ENCODE results near the gene TEAD1. TPM values are rescaled to one million over a fixed set of nuclear protein-coding genes. Genes with fewer than 3 reads are reported as not detected.

TEAD1 gene
- total RNA-seq, 8 experiments from 2014 or later: 18.0 to 125 (median 40.2) TPM

GRCh38 chr11:12941671-12942070, 267.4 kb downstream of the TEAD1 start:
- whole genome bisulfite sequencing, 10 experiments: 92 to 100% (median 97%) methylated on average over 2 to 4 of the region's 4 CpGs; no CpG with 5 or more reads in 1 of the 10 experiments
- in situ Hi-C loops (cut with MboI; ENCODE audit: low pct_unique_long_range_greater_than_20kb in 2 of 9, low sequenced_read_pairs in 9 of 9, unreplicated experiment in 9 of 9): no loop called here
- H3K27ac ChIP-seq: no peak overlapping the region
- H3K4me1 ChIP-seq (replicated peaks in 1 of 2): no peaks in the 10 kb centered on the region
- no peak for ATAC-seq (replicated peaks in 6 of 8)
- H3K4me3 ChIP-seq: no peak overlapping the region

DNA sequence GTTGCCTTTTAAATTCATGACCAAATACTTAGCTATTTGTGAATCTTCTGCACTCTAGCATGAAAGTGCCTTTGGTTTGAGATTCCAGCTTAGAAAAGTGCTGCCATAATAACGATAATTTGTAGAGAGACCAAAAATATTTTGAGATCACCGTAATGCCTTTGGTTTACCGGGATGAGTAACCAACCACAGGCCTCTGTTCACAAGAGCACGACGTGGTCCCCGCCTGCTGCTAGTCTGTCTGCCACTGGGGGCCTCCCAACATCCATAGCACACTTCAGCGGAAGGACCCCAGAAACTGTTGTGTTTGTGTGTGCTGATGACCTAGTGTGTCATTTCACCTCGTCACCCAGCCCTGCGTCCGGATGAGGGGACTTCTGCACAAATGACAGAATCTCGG, 267.9 kb downstream of the TEAD1 start:
- H3K4me3 ChIP-seq: no peak overlapping the region
- in situ Hi-C loops (cut with MboI; ENCODE audit: low pct_unique_long_range_greater_than_20kb in 2 of 9, low sequenced_read_pairs in 9 of 9, unreplicated experiment in 9 of 9): no loop called here
- H3K4me1 ChIP-seq (replicated peaks in 1 of 2): no peaks in the 10 kb centered on the region
- ATAC-seq (replicated peaks in 6 of 8): no peak
- WGBS, 10 experiments: 90 to 100% (median 98%) methylated on average over 1 to 11 of the region's 11 CpGs; no CpG with 5 or more reads in 2 of the 10 experiments
- no peak overlapping the region for H3K27ac ChIP-seq

- H3K27ac ChIP-seq: no peak overlapping the region
- in situ Hi-C loops (cut with MboI; ENCODE audit: low pct_unique_long_range_greater_than_20kb in 2 of 9, low sequenced_read_pairs in 9 of 9, unreplicated experiment in 9 of 9): no loop called here
- 60 to 100% (median 92%) methylated on average over 1 to 5 of the region's 5 CpGs for WGBS, 10 experiments
- H3K4me1 ChIP-seq (replicated peaks in 1 of 2): no peaks in the 10 kb centered on the region
- H3K4me3 ChIP-seq: no peak overlapping the region
- ATAC-seq (replicated peaks in 6 of 8): no peak
Measured at GRCh38 chr11:12943311-12943710, 269.1 kb downstream of the TEAD1 start.

- 86 to 100% (median 100%) methylated on average over 1 to 2 of the region's 3 CpGs; no CpG with 5 or more reads in 5 of the 10 experiments for WGBS, 10 experiments
- ATAC-seq (replicated peaks in 6 of 8): no peak
- in situ Hi-C loops (cut with MboI; ENCODE audit: low pct_unique_long_range_greater_than_20kb in 2 of 9, low sequenced_read_pairs in 9 of 9, unreplicated experiment in 9 of 9): no loop called here
- Histone ChIP-seq H3K4me3 (no peak overlapping the region), H3K27ac (no peak overlapping the region), H3K4me1 (replicated peaks in 1 of 2) (no peaks in the 10 kb centered on the region)
Measured at GRCh38 chr11:12944889-12945288, 270.7 kb downstream of the TEAD1 start.

- peak in 3 of 8 experiments; percentile 44 to 73 (median 58) for ATAC-seq (replicated peaks in 6 of 8)
- Histone ChIP-seq H3K4me3 (no peak overlapping the region), H3K27ac (no peak overlapping the region), H3K4me1 (replicated peaks in 1 of 2) (no peaks in the 10 kb centered on the region)
- 0 to 100% (median 85%) methylated on average over 1 of the region's 1 CpG; no CpG with 5 or more reads in 2 of the 10 experiments for WGBS, 10 experiments
- in situ Hi-C loops (cut with MboI; ENCODE audit: low pct_unique_long_range_greater_than_20kb in 2 of 9, low sequenced_read_pairs in 9 of 9, unreplicated experiment in 9 of 9): no loop called here
Measured at GRCh38 chr11:12949453-12949852, 275.2 kb downstream of the TEAD1 start.

- no peaks in the 10 kb centered on the region for H3K4me1 ChIP-seq (replicated peaks in 1 of 2)
- 17 to 100% (median 86%) methylated on average over 1 of the region's 1 CpG; no CpG with 5 or more reads in 3 of the 10 experiments for WGBS, 10 experiments
- H3K4me3 ChIP-seq: no peak overlapping the region
- in situ Hi-C loops (cut with MboI; ENCODE audit: low pct_unique_long_range_greater_than_20kb in 2 of 9, low sequenced_read_pairs in 9 of 9, unreplicated experiment in 9 of 9): loop anchor here in 5 of 9 experiments (25.0 kb wide), 3 partner anchors 212 to 387 kb away; no protein-coding TSS in a partner anchor
- H3K27ac ChIP-seq: no peak overlapping the region
- peak in 1 of 8 experiments; percentile 54 for ATAC-seq (replicated peaks in 6 of 8)
Measured at GRCh38 chr11:12950670-12951069, 276.4 kb downstream of the TEAD1 start.

GRCh38 chr11:12951376-12951775, 277.2 kb downstream of the TEAD1 start:
- Histone ChIP-seq H3K4me3 (no peak overlapping the region), H3K4me1 (replicated peaks in 1 of 2) (no peaks in the 10 kb centered on the region), H3K27ac (no peak overlapping the region)
- WGBS, 10 experiments: 71 to 100% (median 86%) methylated on average over 1 of the region's 1 CpG; no CpG with 5 or more reads in 4 of the 10 experiments
- in situ Hi-C loops (cut with MboI; ENCODE audit: low pct_unique_long_range_greater_than_20kb in 2 of 9, low sequenced_read_pairs in 9 of 9, unreplicated experiment in 9 of 9): loop anchor here in 5 of 9 experiments (25.0 kb wide), 3 partner anchors 211 to 386 kb away; no protein-coding TSS in a partner anchor
- ATAC-seq (replicated peaks in 6 of 8): no peak

- Histone ChIP-seq H3K27ac (no peak overlapping the region), H3K4me1 (replicated peaks in 1 of 2) (no peaks in the 10 kb centered on the region), H3K4me3 (no peak overlapping the region)
- no peak for ATAC-seq (replicated peaks in 6 of 8)
- in situ Hi-C loops (cut with MboI; ENCODE audit: low pct_unique_long_range_greater_than_20kb in 2 of 9, low sequenced_read_pairs in 9 of 9, unreplicated experiment in 9 of 9): loop anchor here in 5 of 9 experiments (25.0 kb wide), 3 partner anchors 210 to 385 kb away; no protein-coding TSS in a partner anchor
Measured at GRCh38 chr11:12952094-12952493, 277.9 kb downstream of the TEAD1 start.

DNA sequence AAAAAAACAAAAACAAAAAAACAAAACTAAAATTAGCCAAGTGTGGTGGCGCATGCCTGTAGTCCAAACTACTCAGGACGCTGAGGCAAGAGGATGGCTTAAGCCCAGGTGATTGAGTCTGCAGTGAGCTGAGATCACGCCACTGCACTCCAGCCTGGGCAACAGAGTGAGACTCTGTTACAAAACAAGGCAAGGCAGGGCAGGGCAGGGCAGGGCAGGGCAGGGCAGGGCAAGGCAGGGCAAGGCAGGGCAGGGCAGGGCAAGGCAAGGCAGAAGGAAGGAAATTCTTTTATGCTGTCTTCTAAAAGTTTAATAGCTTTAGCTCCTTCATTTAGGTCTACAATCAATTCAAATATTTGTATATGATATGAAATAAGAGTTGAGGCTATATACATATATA, 284.8 kb downstream of the TEAD1 start:
- in situ Hi-C loops (cut with MboI; ENCODE audit: low pct_unique_long_range_greater_than_20kb in 2 of 9, low sequenced_read_pairs in 9 of 9, unreplicated experiment in 9 of 9): loop anchor here in 5 of 9 experiments (25.0 kb wide), 3 partner anchors 203 to 378 kb away; no protein-coding TSS in a partner anchor

DNA sequence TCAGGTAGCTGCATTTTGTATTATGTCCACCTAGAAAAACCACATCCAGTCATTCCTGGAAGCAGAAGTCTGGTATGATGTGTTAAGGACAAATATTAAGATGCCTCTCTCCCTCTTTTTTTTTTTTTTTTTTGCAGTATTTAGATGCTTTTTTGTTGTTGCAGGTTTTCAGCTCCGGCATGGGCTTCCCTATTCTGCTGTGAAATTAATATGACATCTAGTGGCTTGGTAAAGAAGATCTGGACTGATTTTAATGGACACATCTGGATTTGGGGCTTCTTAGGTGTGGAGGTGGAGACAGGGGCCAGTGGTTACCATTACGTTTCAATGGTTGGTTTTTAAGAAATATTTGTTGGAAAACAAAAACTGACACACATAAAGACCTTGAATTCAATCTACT, 287.4 kb downstream of the TEAD1 start:
- in situ Hi-C loops (cut with MboI; ENCODE audit: low pct_unique_long_range_greater_than_20kb in 2 of 9, low sequenced_read_pairs in 9 of 9, unreplicated experiment in 9 of 9): loop anchor here in 5 of 9 experiments (10.0 to 25.0 kb wide), 5 partner anchors 193 to 376 kb away; no protein-coding TSS in a partner anchor
- H3K27ac ChIP-seq: no peak overlapping the region
- H3K4me3 ChIP-seq: no peak overlapping the region
- WGBS, 10 experiments: 19 to 100% (median 52%) methylated on average over 1 to 2 of the region's 2 CpGs; no CpG with 5 or more reads in 2 of the 10 experiments
- ATAC-seq (replicated peaks in 6 of 8): peak in 1 of 8 experiments; percentile 14
- peaks cover 3 to 6% of the 10 kb centered on the region in 2 donors for H3K4me1 ChIP-seq (replicated peaks in 1 of 2)

More for the DNA sequence above, 284.8 kb downstream of the TEAD1 start:
- H3K4me3 ChIP-seq: no peak overlapping the region
- WGBS, 10 experiments: 79 to 100% (median 83%) methylated on average over 1 to 3 of the region's 3 CpGs; no CpG with 5 or more reads in 5 of the 10 experiments
- no peak for ATAC-seq (replicated peaks in 6 of 8)
- H3K4me1 ChIP-seq (replicated peaks in 1 of 2): peaks cover 0 to 2% of the 10 kb centered on the region in 2 donors
- no peak overlapping the region for H3K27ac ChIP-seq

DNA sequence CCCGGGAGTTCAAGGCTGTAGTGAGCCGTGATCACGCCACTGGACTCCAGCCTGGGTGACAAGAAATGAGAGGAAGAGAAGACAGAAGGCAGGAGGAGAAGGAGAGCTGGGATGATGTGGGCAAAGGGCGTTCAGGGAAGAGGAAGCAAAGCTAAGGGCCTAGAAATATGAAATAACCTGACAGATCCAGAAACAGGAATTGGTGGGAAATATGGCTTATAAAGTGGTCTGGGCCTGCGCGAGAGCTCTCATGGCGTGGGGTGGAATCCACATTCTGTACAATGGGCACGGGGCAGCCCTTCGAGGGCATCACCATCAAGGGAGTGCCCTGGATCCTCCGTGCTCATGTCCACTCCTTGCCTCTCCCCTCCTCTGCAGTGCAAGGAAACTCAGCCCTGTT, 288.1 kb downstream of the TEAD1 start:
- Histone ChIP-seq H3K4me3 (no peak overlapping the region), H3K4me1 (replicated peaks in 1 of 2) (peaks cover 3 to 6% of the 10 kb centered on the region in 2 donors), H3K27ac (no peak overlapping the region)
- WGBS, 10 experiments: 76 to 100% (median 96%) methylated on average over 2 to 8 of the region's 10 CpGs; no CpG with 5 or more reads in 3 of the 10 experiments
- in situ Hi-C loops (cut with MboI; ENCODE audit: low pct_unique_long_range_greater_than_20kb in 2 of 9, low sequenced_read_pairs in 9 of 9, unreplicated experiment in 9 of 9): loop anchor here in 5 of 9 experiments (10.0 to 25.0 kb wide), 5 partner anchors 192 to 375 kb away; no protein-coding TSS in a partner anchor
- no peak for ATAC-seq (replicated peaks in 6 of 8)

GRCh38 chr11:12963051-12963450, 288.8 kb downstream of the TEAD1 start:
- in situ Hi-C loops (cut with MboI; ENCODE audit: low pct_unique_long_range_greater_than_20kb in 2 of 9, low sequenced_read_pairs in 9 of 9, unreplicated experiment in 9 of 9): loop anchor here in 5 of 9 experiments (10.0 to 25.0 kb wide), 5 partner anchors 192 to 374 kb away; no protein-coding TSS in a partner anchor
- WGBS, 10 experiments: 10 to 100% (median 84%) methylated on average over 1 to 4 of the region's 5 CpGs; no CpG with 5 or more reads in 2 of the 10 experiments
- H3K27ac ChIP-seq: no peak overlapping the region
- peaks cover 3 to 6% of the 10 kb centered on the region in 2 donors for H3K4me1 ChIP-seq (replicated peaks in 1 of 2)
- no peak overlapping the region for H3K4me3 ChIP-seq
- ATAC-seq (replicated peaks in 6 of 8): no peak

- in situ Hi-C loops (cut with MboI; ENCODE audit: low pct_unique_long_range_greater_than_20kb in 2 of 9, low sequenced_read_pairs in 9 of 9, unreplicated experiment in 9 of 9): loop anchor here in 5 of 9 experiments (10.0 to 25.0 kb wide), 5 partner anchors 191 to 373 kb away; no protein-coding TSS in a partner anchor
- WGBS, 10 experiments: 0 to 90% (median 23%) methylated on average over 2 to 11 of the region's 13 CpGs; no CpG with 5 or more reads in 1 of the 10 experiments
- Histone ChIP-seq H3K27ac (no peak overlapping the region), H3K4me3 (no peak overlapping the region), H3K4me1 (replicated peaks in 1 of 2) (peaks cover 3 to 6% of the 10 kb centered on the region in 2 donors)
- ATAC-seq (replicated peaks in 6 of 8): peak; percentile 78 to 99 (median 90)
Measured at GRCh38 chr11:12963792-12964536, 289.7 kb downstream of the TEAD1 start.

Measured in motor neuron (in vitro differentiated cells).